ENCODE results near the gene KIRREL1.

KIRREL1 gene

GRCh38 chr1:158102881-158103674, 109.6 kb downstream of the KIRREL1 start:
- in situ Hi-C loops (cut with MboI; ENCODE audit: low sequenced_read_pairs): no loop called here

- in situ Hi-C loops (cut with MboI; ENCODE audit: low sequenced_read_pairs): no loop called here
Observed at GRCh38 chr1:158103861-158104522, 110.5 kb downstream of the KIRREL1 start.

- in situ Hi-C loops (cut with MboI; ENCODE audit: low sequenced_read_pairs): no loop called here
Observed at GRCh38 chr1:158104891-158105290, 111.4 kb downstream of the KIRREL1 start.

- in situ Hi-C loops (cut with MboI; ENCODE audit: low sequenced_read_pairs): no loop called here
Observed at GRCh38 chr1:158105352-158106095, 112.1 kb downstream of the KIRREL1 start.

- in situ Hi-C loops (cut with MboI; ENCODE audit: low sequenced_read_pairs): no loop called here
Observed at GRCh38 chr1:158107916-158108315, 114.5 kb downstream of the KIRREL1 start.

GRCh38 chr1:158112994-158113758, 119.7 kb downstream of the KIRREL1 start:
- in situ Hi-C loops (cut with MboI; ENCODE audit: low sequenced_read_pairs): no loop called here

GRCh38 chr1:158113759-158114127, 120.3 kb downstream of the KIRREL1 start:
- in situ Hi-C loops (cut with MboI; ENCODE audit: low sequenced_read_pairs): no loop called here

GRCh38 chr1:158115126-158115525, 121.7 kb downstream of the KIRREL1 start:
- in situ Hi-C loops (cut with MboI; ENCODE audit: low sequenced_read_pairs): no loop called here

- in situ Hi-C loops (cut with MboI; ENCODE audit: low sequenced_read_pairs): no loop called here
Observed at GRCh38 chr1:158116311-158117167, 123.1 kb downstream of the KIRREL1 start.

- in situ Hi-C loops (cut with MboI; ENCODE audit: low sequenced_read_pairs): no loop called here
Observed at GRCh38 chr1:158117854-158118704, 124.6 kb downstream of the KIRREL1 start.

- in situ Hi-C loops (cut with MboI; ENCODE audit: low sequenced_read_pairs): no loop called here
Observed at GRCh38 chr1:158118713-158119402, 125.4 kb downstream of the KIRREL1 start.

- in situ Hi-C loops (cut with MboI; ENCODE audit: low sequenced_read_pairs): no loop called here
Observed at GRCh38 chr1:158119976-158120653, 126.7 kb downstream of the KIRREL1 start.

GRCh38 chr1:158121604-158122254, 128.3 kb downstream of the KIRREL1 start:
- in situ Hi-C loops (cut with MboI; ENCODE audit: low sequenced_read_pairs): no loop called here

- in situ Hi-C loops (cut with MboI; ENCODE audit: low sequenced_read_pairs): no loop called here
Observed at GRCh38 chr1:158122833-158123388, 129.5 kb downstream of the KIRREL1 start.

- in situ Hi-C loops (cut with MboI; ENCODE audit: low sequenced_read_pairs): no loop called here
Observed at GRCh38 chr1:158124034-158124433, 130.6 kb downstream of the KIRREL1 start.

- in situ Hi-C loops (cut with MboI; ENCODE audit: low sequenced_read_pairs): no loop called here
Observed at GRCh38 chr1:158124999-158125398, 131.6 kb downstream of the KIRREL1 start.

GRCh38 chr1:158126425-158126824, 133.0 kb downstream of the KIRREL1 start:
- in situ Hi-C loops (cut with MboI; ENCODE audit: low sequenced_read_pairs): no loop called here
